Adrenal gland (tissue), 5 donors: Measurements from ENCODE around the gene APMAP.

Experiments used
- POLR2A ChIP-seq, 2 donors: fragments of 450-650 bp; IDR thresholded peaks; one replicate each; pipeline ENCODE4 v1.6.1; 2017; ENCODE audit warnings: antibody characterized with exemption in 2 of 2, mild to moderate bottlenecking in 2 of 2, moderate library complexity in 1 of 2
- TF ChIP-seq, protein P1 (sequence below), 6 experiments: fragments of 450-650 bp in 4 of 6; fragments of 200-600 bp in 2 of 6; sonication (generic) in 1 of 6; IDR thresholded peaks; 1 replicate in 5 of 6; 2 replicates in 1 of 6; pipeline versions ENCODE4 v1.5.1 to v1.8.0; 2016 to 2021; ENCODE audit warnings: antibody characterized with exemption in 6 of 6, mild to moderate bottlenecking in 2 of 6, moderate library complexity in 1 of 6
- donor health status: DM: no; HTN: no; CAD: no.

DNA sequence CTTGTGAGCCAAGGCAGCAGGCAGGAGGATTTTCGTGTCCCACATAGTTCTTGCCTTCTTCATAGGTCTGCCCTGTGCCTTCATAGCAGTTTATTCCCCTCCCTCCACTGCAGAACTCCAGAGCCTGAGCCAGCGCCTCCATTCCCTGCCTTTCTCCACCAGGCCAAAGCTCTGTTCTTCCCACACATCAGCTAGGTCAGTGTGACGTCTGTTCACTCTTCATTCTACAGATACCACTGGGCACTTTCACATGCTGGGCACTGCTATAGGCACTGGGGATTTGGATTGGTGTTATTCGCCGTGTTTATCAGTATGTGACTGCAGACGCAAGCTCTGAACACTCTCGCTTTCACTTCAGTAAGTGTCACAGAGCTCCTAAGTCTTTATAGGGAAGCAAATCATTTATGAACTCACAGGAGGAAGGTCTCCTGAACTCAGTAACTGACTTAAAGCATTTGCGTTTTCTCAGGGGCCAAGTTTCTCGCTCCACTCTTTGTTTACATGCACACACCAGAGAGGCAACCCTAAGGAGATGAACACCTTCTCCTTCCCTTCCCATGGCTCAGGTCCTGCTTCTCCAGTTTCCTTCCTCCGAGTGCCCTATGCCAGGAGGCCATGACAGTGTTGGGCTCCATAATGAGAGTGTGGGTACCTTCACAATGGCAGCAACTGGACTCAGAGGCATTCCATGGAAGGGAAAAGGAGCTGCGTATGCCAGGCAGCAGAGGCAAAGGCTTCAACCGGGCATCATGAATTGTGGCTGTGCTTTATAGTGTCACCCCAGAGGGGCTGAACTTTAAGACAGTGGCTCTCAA, 6.3 kb upstream of the APMAP start:
- no peak for TF ChIP-seq POLR2A (IDR thresholded peaks at IDR 0.05)
- TF ChIP-seq, protein P1, sequence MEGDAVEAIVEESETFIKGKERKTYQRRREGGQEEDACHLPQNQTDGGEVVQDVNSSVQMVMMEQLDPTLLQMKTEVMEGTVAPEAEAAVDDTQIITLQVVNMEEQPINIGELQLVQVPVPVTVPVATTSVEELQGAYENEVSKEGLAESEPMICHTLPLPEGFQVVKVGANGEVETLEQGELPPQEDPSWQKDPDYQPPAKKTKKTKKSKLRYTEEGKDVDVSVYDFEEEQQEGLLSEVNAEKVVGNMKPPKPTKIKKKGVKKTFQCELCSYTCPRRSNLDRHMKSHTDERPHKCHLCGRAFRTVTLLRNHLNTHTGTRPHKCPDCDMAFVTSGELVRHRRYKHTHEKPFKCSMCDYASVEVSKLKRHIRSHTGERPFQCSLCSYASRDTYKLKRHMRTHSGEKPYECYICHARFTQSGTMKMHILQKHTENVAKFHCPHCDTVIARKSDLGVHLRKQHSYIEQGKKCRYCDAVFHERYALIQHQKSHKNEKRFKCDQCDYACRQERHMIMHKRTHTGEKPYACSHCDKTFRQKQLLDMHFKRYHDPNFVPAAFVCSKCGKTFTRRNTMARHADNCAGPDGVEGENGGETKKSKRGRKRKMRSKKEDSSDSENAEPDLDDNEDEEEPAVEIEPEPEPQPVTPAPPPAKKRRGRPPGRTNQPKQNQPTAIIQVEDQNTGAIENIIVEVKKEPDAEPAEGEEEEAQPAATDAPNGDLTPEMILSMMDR (IDR thresholded peaks at IDR 0.05) = no peak
